H1 (cell line): ENCODE measurements around the gene CACNA1G.

ENCODE experiments used
- CTCF ChIP-seq, 3 experiments: IDR thresholded peaks; 1 replicate in 2 of 3; 2 replicates in 1 of 3; pipeline versions ENCODE4 v1.5.1 to v1.6.1; 2011; ENCODE audit warnings: low read length in 3 of 3, mild to moderate bottlenecking in 3 of 3, inconsistent platforms in 2 of 3, low read depth in 1 of 3, moderate library complexity in 1 of 3; ENCODE audit not compliant: insufficient read depth in 1 of 3; ENCODE audit errors: control extremely low read depth in 1 of 3
- POLR2AphosphoS5 ChIP-seq: IDR thresholded peaks from 2 replicates; pipeline ENCODE4 v1.6.1; 2011; ENCODE audit warnings: low read depth, low read length
- TAF1 ChIP-seq: IDR thresholded peaks from 2 replicates; pipeline ENCODE4 v1.6.1; 2011; ENCODE audit warnings: mild to moderate bottlenecking, low read depth, low read length

- no peak for TF ChIP-seq CTCF (IDR thresholded peaks at IDR 0.05; ENCODE audit: control extremely low read depth in 1 of 3, insufficient read depth in 1 of 3, low read depth in 1 of 3, low read length in 3 of 3)
- TF ChIP-seq TAF1: no peak
- TF ChIP-seq POLR2AphosphoS5: no peak
Measured at GRCh38 chr17:50580646-50581045, 20.1 kb downstream of the CACNA1G start.
